GM12891 (cell line): ENCODE results near the gene PRDM2.
A peak's percentile ranks its signal among the peaks of the same experiment; 100 is the strongest.

Experiments used
- DNase-seq: peaks from one replicate; pipeline ENCODE4 v3.0.0; 2011; ENCODE audit warnings: low spot score; ENCODE audit not compliant: insufficient read length
- FAIRE-seq: peaks from 2 replicates; lab custom pipeline; 2011; peaks lifted over from hg19 to GRCh38; lab: Jason Lieb, UNC
- PAX5 ChIP-seq: IDR thresholded peaks from 2 replicates; pipeline ENCODE4 v1.6.1; 2011; ENCODE audit warnings: low read length, moderate library complexity, mild to moderate bottlenecking; ENCODE audit not compliant: insufficient read depth, severe bottlenecking
- POLR2A ChIP-seq: IDR thresholded peaks from 2 replicates; pipeline ENCODE4 v1.6.1; 2011; ENCODE audit warnings: low read depth, low read length, control low read depth
- POLR2AphosphoS5 ChIP-seq: IDR thresholded peaks from 2 replicates; pipeline ENCODE4 v1.6.1; 2011; ENCODE audit warnings: low read depth, low read length, control low read depth
- POU2F2 ChIP-seq: IDR thresholded peaks from 2 replicates; pipeline ENCODE4 v1.6.1; 2011; ENCODE audit warnings: low read depth, mild to moderate bottlenecking, control low read depth, low read length, moderate library complexity
- SPI1 ChIP-seq: IDR thresholded peaks from 2 replicates; pipeline ENCODE4 v1.6.1; 2011; ENCODE audit warnings: low read depth, low read length, control low read depth
- TAF1 ChIP-seq: IDR thresholded peaks from 2 replicates; pipeline ENCODE4 v1.6.1; 2011; ENCODE audit warnings: low read depth, low read length, control low read depth

The PRDM2 gene

DNA sequence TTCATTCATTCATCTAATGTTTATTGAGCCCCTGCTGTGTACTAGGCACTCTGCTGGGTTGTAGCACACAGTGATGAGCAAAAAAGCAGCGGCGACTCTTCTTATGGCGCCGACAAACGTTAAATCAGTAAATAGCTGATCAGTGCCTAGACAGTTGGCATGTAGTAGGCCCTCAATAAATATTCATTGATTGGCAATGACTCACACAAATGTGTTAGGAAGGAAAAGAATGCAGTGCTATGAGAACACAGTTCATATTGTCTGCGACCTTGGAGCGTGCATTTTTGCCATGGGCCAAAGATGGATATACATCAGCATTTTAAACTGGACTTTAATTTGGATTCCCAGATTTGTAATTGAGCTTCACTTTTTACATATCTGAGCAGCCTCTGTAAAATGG, 52.0 kb downstream of the PRDM2 start:
- FAIRE-seq (no peak), DNase-seq (no peak)
- TF ChIP-seq TAF1, result no peak
- no peak for TF ChIP-seq POLR2A
- no peak for TF ChIP-seq SPI1
- TF ChIP-seq POU2F2, result no peak
- TF ChIP-seq PAX5, result no peak
- TF ChIP-seq POLR2AphosphoS5, result no peak

DNA sequence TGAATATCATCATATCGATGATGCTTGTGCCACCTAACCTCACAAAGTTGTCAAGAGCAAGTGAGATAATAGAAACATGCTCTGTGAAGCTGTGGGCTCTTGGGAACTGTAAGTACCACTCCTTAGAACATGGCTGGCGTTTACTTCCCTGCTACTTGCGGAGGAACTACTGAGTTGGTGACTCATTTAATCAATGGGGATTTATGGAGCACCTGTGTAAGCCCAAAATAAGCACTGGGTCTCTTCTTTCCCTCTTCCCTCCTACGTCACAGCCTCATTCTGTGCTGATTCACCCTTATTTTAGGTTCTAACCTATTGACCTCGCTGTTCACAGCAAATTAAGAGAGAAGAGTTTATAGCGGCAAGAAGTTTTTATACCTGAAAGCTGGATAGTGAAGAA, 52.9 kb downstream of the PRDM2 start:
- FAIRE-seq, result peak; percentile 57
- TF ChIP-seq POU2F2 (no peak), SPI1 (no peak), POLR2AphosphoS5 (no peak), PAX5 (no peak), TAF1 (no peak), POLR2A (no peak)
- no peak for DNase-seq

DNA sequence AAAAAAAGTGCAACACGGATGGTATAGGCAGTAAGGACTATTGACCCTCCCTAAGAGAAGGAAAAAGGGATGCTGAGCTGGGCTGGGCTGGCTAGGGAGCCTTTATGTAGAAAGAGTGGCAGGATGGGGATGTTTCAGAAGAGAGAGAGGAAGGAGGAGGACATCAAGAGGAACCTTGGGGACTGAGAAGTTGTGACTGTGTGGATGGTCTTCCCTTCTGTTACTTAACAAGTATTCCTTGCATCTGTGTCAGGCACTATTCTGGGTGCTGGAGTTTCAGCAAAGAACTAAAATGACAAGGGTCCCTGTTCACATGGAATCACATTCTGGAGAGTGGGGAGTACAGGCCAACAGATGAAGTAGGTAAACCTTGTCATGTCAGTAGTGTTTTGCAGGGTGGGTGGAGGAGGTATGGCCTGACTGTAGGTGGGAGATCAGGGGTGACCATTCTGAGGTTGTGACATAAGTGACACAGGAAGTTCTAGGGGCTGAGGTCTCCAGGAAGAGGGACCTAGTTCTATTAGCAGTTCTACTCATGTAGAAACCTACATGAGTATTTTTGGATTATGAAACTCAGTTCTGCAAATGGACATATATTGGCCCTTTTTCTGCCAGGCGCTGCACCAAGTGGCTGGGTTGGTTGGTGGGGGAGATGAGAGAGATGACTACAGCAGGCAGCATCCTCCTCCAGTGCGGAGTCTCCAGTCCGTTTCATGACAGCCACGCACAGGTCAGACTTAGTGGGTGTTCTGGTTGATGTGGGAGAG, 53.8 kb downstream of the PRDM2 start:
- TF ChIP-seq TAF1, result peak; percentile 12; the same call in 1 of the 2 replicates
- peak; percentile 17; the same call in 1 of the 2 replicates for TF ChIP-seq SPI1
- TF ChIP-seq POU2F2, result no peak
- FAIRE-seq, result peak; percentile 92
- no peak for DNase-seq

DNA sequence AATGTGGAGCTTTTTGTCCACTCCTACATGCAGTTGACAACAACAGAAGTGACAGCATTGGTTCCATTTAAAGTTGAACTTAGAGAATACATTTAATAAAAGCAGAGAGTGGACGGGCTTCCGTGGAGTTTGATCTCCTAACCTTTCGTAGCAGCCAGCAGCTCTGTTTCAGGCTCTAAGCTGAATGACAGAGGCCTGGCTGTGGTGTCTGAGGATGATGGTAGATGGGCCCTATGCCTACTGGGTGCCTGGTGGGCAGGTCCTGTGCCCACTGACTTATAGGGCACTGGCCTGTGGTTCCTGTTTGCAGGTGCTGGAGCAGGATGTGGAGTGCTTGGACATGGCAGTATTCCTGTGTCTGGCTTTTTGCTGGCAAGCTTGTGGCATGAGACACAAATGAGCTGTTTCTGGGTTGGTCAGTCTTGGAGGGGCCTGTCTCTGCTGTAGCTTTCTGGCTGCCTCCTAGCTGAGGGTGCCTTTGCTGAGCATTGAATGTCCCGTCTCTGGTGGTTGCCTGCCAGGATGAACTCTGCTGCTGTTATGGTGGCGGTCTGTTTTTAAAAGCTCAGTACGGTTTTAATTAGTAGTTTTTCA, 54.6 kb downstream of the PRDM2 start:
- peak; percentile 55 for FAIRE-seq
- no peak for DNase-seq
- TF ChIP-seq POLR2A (no peak), POU2F2 (no peak), TAF1 (no peak), POLR2AphosphoS5 (no peak), PAX5 (no peak), SPI1 (no peak)

DNA sequence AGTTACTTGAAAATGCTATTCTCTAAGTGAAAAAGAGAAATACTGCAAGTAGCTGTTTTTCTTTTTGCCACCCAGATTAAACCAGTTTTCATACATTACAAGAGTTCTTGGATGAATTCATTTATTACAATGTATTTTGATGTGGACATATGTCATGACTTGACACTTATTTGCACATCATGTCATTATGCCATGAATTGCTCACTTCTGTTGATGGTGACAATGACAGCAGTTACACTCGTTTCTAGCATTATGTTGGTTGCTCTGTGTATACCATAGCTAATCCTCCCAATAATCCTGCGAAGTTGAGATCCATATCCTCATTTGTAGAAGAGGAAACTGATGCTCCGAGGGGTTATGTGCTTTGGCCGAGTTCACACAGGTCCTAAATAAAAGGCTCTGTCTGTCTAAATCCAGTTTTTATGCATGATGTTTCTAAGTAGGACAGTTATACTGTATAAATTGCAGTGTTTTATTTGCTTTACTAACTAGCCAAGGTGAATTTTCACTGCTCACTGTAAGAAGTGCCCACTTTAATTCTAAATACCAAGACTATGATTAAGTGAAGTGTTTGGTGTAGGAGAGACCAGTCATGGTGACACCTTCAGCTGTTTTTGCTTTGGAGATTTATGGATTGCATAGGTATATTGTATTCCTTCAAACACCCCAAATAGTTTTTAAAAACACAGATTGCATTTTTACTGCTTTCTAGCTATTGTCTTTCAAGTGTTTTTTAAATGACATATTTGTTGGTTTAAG, 56.7 kb downstream of the PRDM2 start:
- TF ChIP-seq SPI1, result no peak
- no peak for TF ChIP-seq POLR2AphosphoS5
- TF ChIP-seq POU2F2, result no peak
- TF ChIP-seq TAF1, result no peak
- no peak for TF ChIP-seq POLR2A
- TF ChIP-seq PAX5, result no peak
- DNase-seq (no peak), FAIRE-seq (peak; percentile 48)

DNA sequence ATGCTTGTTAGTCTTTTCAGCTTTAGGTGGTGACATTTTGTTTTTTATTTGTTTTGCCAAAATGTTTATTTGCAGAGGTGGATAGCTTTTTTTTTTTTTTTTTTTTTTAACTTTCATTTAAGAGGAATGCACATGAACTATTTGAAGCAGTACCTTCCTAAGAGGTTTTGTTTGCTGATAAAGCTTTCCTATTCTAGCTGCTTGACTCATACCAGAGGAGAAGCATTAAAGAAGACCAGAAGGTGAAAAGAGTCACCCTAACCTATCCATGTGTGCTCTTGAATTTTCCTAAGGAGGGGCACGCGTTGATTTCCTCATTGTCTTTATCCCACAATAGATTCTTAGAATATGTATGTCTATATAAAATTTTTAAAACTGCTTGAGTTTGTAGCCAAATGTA, 57.7 kb downstream of the PRDM2 start:
- no peak for TF ChIP-seq POU2F2
- no peak for TF ChIP-seq SPI1
- no peak for TF ChIP-seq POLR2A
- TF ChIP-seq TAF1, result no peak
- no peak for TF ChIP-seq POLR2AphosphoS5
- no peak for TF ChIP-seq PAX5
- FAIRE-seq (no peak), DNase-seq (no peak)

DNA sequence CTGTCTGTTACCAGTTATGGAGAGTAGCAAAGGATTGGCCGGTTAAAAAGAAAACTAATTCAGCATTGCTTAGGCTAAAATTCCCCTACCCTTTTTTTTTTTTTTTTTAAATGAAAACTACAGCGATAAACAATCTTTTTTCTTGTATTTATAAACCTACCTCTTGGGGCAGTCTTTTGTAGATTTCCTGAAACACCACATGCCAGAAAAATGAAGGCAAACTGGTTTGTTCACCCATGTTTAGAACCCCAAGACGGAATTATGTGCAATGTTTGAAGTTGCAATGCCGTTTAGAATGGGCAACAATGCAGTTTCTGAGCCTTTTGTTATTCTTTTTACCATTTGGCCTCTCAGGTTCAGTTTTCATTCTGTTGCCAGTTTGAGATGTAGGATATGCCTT, 59.1 kb downstream of the PRDM2 start:
- TF ChIP-seq TAF1 (no peak), SPI1 (no peak), POU2F2 (no peak), PAX5 (no peak), POLR2AphosphoS5 (no peak), POLR2A (no peak)
- FAIRE-seq (no peak), DNase-seq (no peak)

DNA sequence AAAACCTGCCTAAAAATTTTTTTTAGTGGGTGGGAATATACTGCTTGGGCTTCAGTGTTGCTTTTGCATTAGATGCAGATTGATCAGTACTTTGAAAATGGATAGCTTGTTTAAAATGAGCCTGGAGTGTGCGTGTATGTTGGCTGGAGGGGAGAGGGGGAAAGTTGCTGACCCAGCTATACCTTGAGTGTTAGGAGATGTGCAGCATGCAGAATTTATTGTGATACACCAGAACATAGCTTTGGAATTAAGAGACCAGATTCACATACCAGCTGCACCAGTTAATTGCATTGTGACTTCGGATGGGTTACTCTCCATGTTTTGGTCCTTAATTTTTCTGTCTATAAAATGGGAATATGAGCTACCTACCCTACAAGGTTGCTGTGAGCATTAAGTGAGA, 60.4 kb downstream of the PRDM2 start:
- TF ChIP-seq POLR2AphosphoS5, result no peak
- no peak for TF ChIP-seq TAF1
- no peak for TF ChIP-seq PAX5
- no peak for TF ChIP-seq SPI1
- TF ChIP-seq POLR2A, result no peak
- no peak for TF ChIP-seq POU2F2
- FAIRE-seq (peak; percentile 31), DNase-seq (no peak)

DNA sequence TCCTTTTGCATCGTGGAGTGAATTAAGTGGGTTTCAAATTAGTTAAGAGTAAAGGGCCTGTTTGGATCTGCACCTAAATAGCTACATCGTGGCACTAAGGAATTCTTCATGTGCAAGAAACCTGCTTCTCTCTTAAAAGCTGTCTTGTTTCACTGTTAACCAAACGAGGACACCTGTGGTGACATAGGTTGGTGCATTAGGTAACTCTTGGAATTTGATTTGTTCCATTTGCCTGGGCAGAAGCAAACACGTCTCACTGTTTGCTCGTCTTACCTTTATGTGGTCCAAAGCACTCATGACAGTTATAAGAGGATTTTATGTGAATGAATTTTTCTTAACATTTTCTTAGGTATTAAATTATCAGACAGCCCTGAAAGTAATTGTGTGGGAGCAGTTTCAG, 60.9 kb downstream of the PRDM2 start:
- no peak for FAIRE-seq
- TF ChIP-seq POLR2AphosphoS5, result no peak
- TF ChIP-seq POLR2A, result no peak
- TF ChIP-seq TAF1, result no peak
- TF ChIP-seq POU2F2, result no peak
- no peak for TF ChIP-seq PAX5
- TF ChIP-seq SPI1, result no peak
- DNase-seq, result no peak
